Measurements from ENCODE around the gene SENP1. TPM values are rescaled to one million over a fixed set of nuclear protein-coding genes. Genes with fewer than 3 reads are reported as not detected.

The SENP1 gene
- total RNA-seq, 1 donor from 2014 or later = 24.0 TPM

GRCh38 chr12:47997321-47997720 lies 108.6 kb downstream of the SENP1 start:
- no peak for DNase-seq

GRCh38 chr12:47995981-47996401 lies 109.9 kb downstream of the SENP1 start:
- peak; percentile 18 for DNase-seq

GRCh38 chr12:47993491-47993890 lies 112.4 kb downstream of the SENP1 start:
- DNase-seq = no peak

Small RNA genes within 50 kb of the gene (small RNA-seq; reads per million reads assigned to genes)
- gene MIR6505 (ENCODE audit: low replicate concordance) = not detected
- gene RNU6-1203P (ENCODE audit: low replicate concordance) = not detected

Other genes with a start within 250 kb of the SENP1 start
- 12.2 TPM for gene VDR, start 201.1 kb downstream of the SENP1 start, total RNA-seq
- gene TMEM106C, start 142.5 kb downstream of the SENP1 start, total RNA-seq = 45.2 TPM
- 1.6 TPM for gene COL2A1, start 101.6 kb downstream of the SENP1 start, total RNA-seq
- gene PFKM, start 13.3 kb upstream of the SENP1 start, total RNA-seq = 54.3 TPM
- gene ASB8, start 51.4 kb upstream of the SENP1 start, total RNA-seq = 22.1 TPM
- 0.30 TPM for gene CCDC184, start 77.6 kb upstream of the SENP1 start, total RNA-seq
- gene OR10AD1, start 97.2 kb upstream of the SENP1 start, total RNA-seq = not detected
- 14.3 TPM for gene ZNF641, start 244.8 kb upstream of the SENP1 start, total RNA-seq